Measurements from ENCODE around the gene SLAMF1. TPM values are rescaled to one million over a fixed set of nuclear protein-coding genes. Genes with fewer than 3 reads are reported as not detected.

Gene SLAMF1
- total RNA-seq, 6 experiments from 2014 or later, result 0.20 to 0.42 (median 0.28) TPM

- no peaks in the 10 kb centered on the region for H3K27me3 ChIP-seq
- H3K36me3 ChIP-seq, result no peaks in the 10 kb centered on the region
- H3K4me3 ChIP-seq, result no peak overlapping the region
- ATAC-seq (no peak), DNase-seq (no peak)
- no peak overlapping the region for H3K27ac ChIP-seq
- TF ChIP-seq POLR2A (IDR thresholded peaks at IDR 0.05), result no peak
- TF ChIP-seq CTCF (IDR thresholded peaks at IDR 0.05), result no peak
- H3K9me3 ChIP-seq, result no peaks in the 10 kb centered on the region
- intact Hi-C loops (cut with DNase I), result no loop called here
- peaks cover 0 to 7% (median 3%) of the 10 kb centered on the region in 4 donors for H3K4me1 ChIP-seq
Measured at GRCh38 chr1:160644399-160644798, 2.4 kb downstream of the SLAMF1 start.

- no peaks in the 10 kb centered on the region for H3K9me3 ChIP-seq
- H3K4me1 ChIP-seq, result peaks cover 0 to 18% (median 8%) of the 10 kb centered on the region in 4 donors
- TF ChIP-seq CTCF (IDR thresholded peaks at IDR 0.05), result no peak
- TF ChIP-seq POLR2A (IDR thresholded peaks at IDR 0.05), result no peak
- no peak overlapping the region for H3K27ac ChIP-seq
- H3K4me3 ChIP-seq, result no peak overlapping the region
- intact Hi-C loops (cut with DNase I), result no loop called here
- ATAC-seq, result no peak
- no peaks in the 10 kb centered on the region for H3K36me3 ChIP-seq
- 81% methylated on average over 4 of the region's 5 CpGs for WGBS (ENCODE audit: insufficient coverage, low coverage, low lambda C conversion rate, missing lambda C conversion rate)
- H3K27me3 ChIP-seq, result no peaks in the 10 kb centered on the region
- no peak for DNase-seq
Measured at GRCh38 chr1:160643138-160643537, 3.7 kb downstream of the SLAMF1 start.

GRCh38 chr1:160642281-160642644, 4.6 kb downstream of the SLAMF1 start:
- TF ChIP-seq POLR2A (IDR thresholded peaks at IDR 0.05), result no peak
- no peak for TF ChIP-seq CTCF (IDR thresholded peaks at IDR 0.05)
- H3K27ac ChIP-seq, result no peak overlapping the region

GRCh38 chr1:160641323-160642280, 5.2 kb downstream of the SLAMF1 start:
- H3K36me3 ChIP-seq, result no peaks in the 10 kb centered on the region
- H3K4me1 ChIP-seq, result peaks cover 0 to 21% (median 8%) of the 10 kb centered on the region in 4 donors
- WGBS (ENCODE audit: insufficient coverage, low coverage, low lambda C conversion rate, missing lambda C conversion rate), result 64% methylated on average over 7 of the region's 8 CpGs
- no peaks in the 10 kb centered on the region for H3K27me3 ChIP-seq
- no peak overlapping the region for H3K4me3 ChIP-seq
- no peaks in the 10 kb centered on the region for H3K9me3 ChIP-seq
- H3K27ac ChIP-seq, result no peak overlapping the region
- ATAC-seq (no peak), DNase-seq (no peak)
- intact Hi-C loops (cut with DNase I), result no loop called here
- TF ChIP-seq POLR2A (IDR thresholded peaks at IDR 0.05) (no peak), CTCF (IDR thresholded peaks at IDR 0.05) (no peak)

More at GRCh38 chr1:160642281-160642644, 4.6 kb downstream of the SLAMF1 start:
- WGBS (ENCODE audit: insufficient coverage, low coverage, low lambda C conversion rate, missing lambda C conversion rate), result 97% methylated on average over 2 of the region's 2 CpGs
- intact Hi-C loops (cut with DNase I), result no loop called here
- Histone ChIP-seq H3K9me3 (no peaks in the 10 kb centered on the region), H3K27me3 (no peaks in the 10 kb centered on the region), H3K4me3 (no peak overlapping the region), H3K36me3 (no peaks in the 10 kb centered on the region), H3K4me1 (peaks cover 0 to 21% (median 8%) of the 10 kb centered on the region in 4 donors)
- ATAC-seq (no peak), DNase-seq (no peak)

Data from right lobe of liver (tissue), 6 donors.